ENCODE data around the gene THSD1. TPM values are rescaled to one million over a fixed set of nuclear protein-coding genes. Genes with fewer than 3 reads are reported as not detected.
A peak's percentile ranks its signal among the peaks of the same experiment; 100 is the strongest.

The THSD1 gene
- total and polyA plus RNA-seq, 12 donors, result 3.8 to 9.3 (median 6.7) TPM

DNA sequence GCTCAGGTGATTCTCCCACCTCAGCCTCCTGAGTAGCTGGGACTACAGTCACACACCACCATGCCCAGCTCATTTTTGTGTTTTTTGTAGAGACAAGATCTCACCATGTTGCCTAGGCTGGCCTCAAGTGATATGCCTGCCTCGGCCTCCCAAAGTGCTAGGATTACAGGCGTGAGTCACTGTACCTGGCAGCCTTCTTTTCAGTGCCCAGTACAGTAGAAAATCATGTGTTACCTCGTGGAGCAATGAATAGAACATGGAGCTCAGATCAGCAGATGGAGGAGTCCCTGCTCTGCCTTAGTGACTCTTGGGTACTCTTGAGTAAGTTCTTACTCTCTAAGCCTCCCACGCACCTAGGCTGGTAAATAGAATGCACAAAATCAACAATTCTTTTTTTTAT lies 44.7 kb downstream of the THSD1 start:
- intact Hi-C loops (cut with DNase I), result no loop called here
- WGBS, 2 donors, result 93 to 96% methylated on average over 4 of the region's 4 CpGs
- Histone ChIP-seq H3K36me3 (no peaks in the 10 kb centered on the region), H3K27ac (no peak overlapping the region), H3K4me3 (no peak overlapping the region), H3K4me1 (peaks cover 0 to 3% (median 0%) of the 10 kb centered on the region in 9 donors), H3K27me3 (no peaks in the 10 kb centered on the region), H3K9me3 (no peaks in the 10 kb centered on the region)
- no peak for DNase-seq
- ATAC-seq, result no peak
- TF ChIP-seq, protein P1, sequence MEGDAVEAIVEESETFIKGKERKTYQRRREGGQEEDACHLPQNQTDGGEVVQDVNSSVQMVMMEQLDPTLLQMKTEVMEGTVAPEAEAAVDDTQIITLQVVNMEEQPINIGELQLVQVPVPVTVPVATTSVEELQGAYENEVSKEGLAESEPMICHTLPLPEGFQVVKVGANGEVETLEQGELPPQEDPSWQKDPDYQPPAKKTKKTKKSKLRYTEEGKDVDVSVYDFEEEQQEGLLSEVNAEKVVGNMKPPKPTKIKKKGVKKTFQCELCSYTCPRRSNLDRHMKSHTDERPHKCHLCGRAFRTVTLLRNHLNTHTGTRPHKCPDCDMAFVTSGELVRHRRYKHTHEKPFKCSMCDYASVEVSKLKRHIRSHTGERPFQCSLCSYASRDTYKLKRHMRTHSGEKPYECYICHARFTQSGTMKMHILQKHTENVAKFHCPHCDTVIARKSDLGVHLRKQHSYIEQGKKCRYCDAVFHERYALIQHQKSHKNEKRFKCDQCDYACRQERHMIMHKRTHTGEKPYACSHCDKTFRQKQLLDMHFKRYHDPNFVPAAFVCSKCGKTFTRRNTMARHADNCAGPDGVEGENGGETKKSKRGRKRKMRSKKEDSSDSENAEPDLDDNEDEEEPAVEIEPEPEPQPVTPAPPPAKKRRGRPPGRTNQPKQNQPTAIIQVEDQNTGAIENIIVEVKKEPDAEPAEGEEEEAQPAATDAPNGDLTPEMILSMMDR (IDR thresholded peaks at IDR 0.05), result no peak

DNA sequence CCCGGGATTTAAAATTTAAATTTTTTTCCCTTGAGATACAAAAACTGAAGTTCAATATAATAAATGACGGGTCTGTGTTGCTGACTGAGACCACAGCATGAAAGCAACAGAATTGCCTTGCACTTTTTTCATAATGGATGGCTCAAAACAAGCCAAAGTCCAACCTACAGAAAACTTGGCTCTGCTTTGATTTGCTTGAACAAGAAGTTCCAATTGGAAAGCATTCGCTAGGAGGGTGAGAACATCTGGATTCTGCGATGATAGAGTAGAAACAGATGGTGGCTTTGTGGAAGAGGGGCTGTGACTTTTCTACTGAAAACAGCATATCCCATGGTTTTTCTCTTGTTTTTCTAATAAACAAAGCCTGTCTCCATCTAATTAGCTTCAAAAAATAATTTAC lies 46.4 kb downstream of the THSD1 start:
- ATAC-seq (peak in 4 of 8 donors; percentile 19 to 79 (median 64)), DNase-seq (no peak)
- no peaks in the 10 kb centered on the region for H3K36me3 ChIP-seq
- H3K4me3 ChIP-seq, result no peak overlapping the region
- no peaks in the 10 kb centered on the region for H3K9me3 ChIP-seq
- TF ChIP-seq, protein P1 (IDR thresholded peaks at IDR 0.05), result no peak
- WGBS, 2 donors, result 61 to 65% methylated on average over 4 of the region's 4 CpGs
- no peak overlapping the region for H3K27ac ChIP-seq
- H3K4me1 ChIP-seq, result peaks cover 0 to 3% (median 0%) of the 10 kb centered on the region in 9 donors
- intact Hi-C loops (cut with DNase I), result no loop called here
- H3K27me3 ChIP-seq, result no peaks in the 10 kb centered on the region

DNA sequence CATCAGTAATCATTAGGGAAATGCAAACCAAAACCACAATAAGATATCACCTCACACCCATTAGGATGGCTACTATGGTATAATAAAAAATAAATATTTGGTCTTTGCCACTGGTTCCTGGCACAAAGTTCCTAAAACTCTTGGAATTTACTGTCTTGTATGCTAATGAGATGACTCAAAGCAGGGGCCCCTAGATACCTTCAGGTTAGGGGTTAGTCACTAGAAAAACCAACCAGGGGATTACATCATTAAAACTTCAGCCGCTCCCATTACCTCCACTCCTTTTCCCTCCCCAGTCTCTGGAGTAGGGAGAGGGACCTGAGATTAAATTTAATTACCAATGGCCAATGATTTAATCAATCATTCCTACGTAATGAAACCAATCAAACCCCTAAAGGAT lies 49.6 kb downstream of the THSD1 start:
- 98 to 100% methylated on average over 2 of the region's 2 CpGs for WGBS, 2 donors
- no peak overlapping the region for H3K27ac ChIP-seq
- H3K4me3 ChIP-seq, result no peak overlapping the region
- H3K27me3 ChIP-seq, result no peaks in the 10 kb centered on the region
- peaks cover 0 to 3% (median 0%) of the 10 kb centered on the region in 9 donors for H3K4me1 ChIP-seq
- H3K36me3 ChIP-seq, result no peaks in the 10 kb centered on the region
- intact Hi-C loops (cut with DNase I), result no loop called here
- ATAC-seq, result no peak
- TF ChIP-seq, protein P1 (IDR thresholded peaks at IDR 0.05), result no peak
- DNase-seq, result no peak
- no peaks in the 10 kb centered on the region for H3K9me3 ChIP-seq

DNA sequence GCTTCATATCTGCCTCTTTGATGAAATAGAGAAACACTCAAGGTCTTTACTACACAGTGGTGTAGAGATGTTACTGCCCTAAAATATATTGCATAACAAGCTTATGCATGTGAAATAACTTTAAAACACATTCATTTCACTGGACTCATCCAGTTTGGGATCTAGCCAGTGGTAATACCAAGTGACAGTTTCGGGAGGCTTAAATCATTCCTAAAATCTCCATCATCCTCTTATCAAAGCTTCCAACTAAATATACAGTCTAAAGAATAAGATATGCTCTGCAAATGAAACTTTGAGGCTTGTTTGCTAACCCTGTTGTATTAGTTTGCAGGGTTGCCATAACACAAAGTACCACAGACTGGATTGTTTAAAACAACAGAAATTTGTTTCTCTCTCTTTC lies 52.8 kb downstream of the THSD1 start:
- DNase-seq (no peak), ATAC-seq (no peak)
- H3K9me3 ChIP-seq, result no peaks in the 10 kb centered on the region
- H3K27me3 ChIP-seq, result no peaks in the 10 kb centered on the region
- H3K4me1 ChIP-seq, result peaks cover 0 to 3% (median 0%) of the 10 kb centered on the region in 9 donors
- H3K27ac ChIP-seq, result no peak overlapping the region
- H3K4me3 ChIP-seq, result no peak overlapping the region
- TF ChIP-seq, protein P1 (IDR thresholded peaks at IDR 0.05), result no peak
- intact Hi-C loops (cut with DNase I), result no loop called here
- H3K36me3 ChIP-seq, result no peaks in the 10 kb centered on the region
- 82 to 85% methylated on average over 1 of the region's 1 CpG for WGBS, 2 donors
